Lung (tissue), 12 donors: ENCODE measurements around the gene PPAT. TPM values are rescaled to one million over a fixed set of nuclear protein-coding genes. Genes with fewer than 3 reads are reported as not detected.

Source experiments
- ATAC-seq: fragments of 200-7000 bp; cut with Tn5 transposase; one replicate; pipeline ENCODE4 v1.9.1; 2020; ENCODE audit warnings: moderate number of reproducible peaks; ENCODE audit not compliant: insufficient read depth, low FRiP score
- DNase-seq, 3 donors: peaks; one replicate each; pipeline ENCODE4 v3.0.0-alpha.2; 2013 to 2017
- H3K27ac ChIP-seq, 2 donors: one replicate each; pipeline ENCODE4 v1.5.1; 2013; ENCODE audit warnings: mild to moderate bottlenecking in 2 of 2, moderate library complexity in 2 of 2, control low read depth in 1 of 2, inconsistent platforms in 1 of 2, low read depth in 1 of 2, low read length in 1 of 2
- H3K27me3 ChIP-seq, 3 donors: one replicate each; pipeline ENCODE4 v1.5.1; 2013; ENCODE audit warnings: low read length in 2 of 3; ENCODE audit not compliant: control insufficient read depth in 3 of 3, insufficient read depth in 3 of 3
- H3K36me3 ChIP-seq, 4 donors: one replicate each; pipeline ENCODE4 v1.5.1; 2013; ENCODE audit warnings: low read length in 4 of 4, mild to moderate bottlenecking in 1 of 4, moderate library complexity in 1 of 4; ENCODE audit not compliant: control insufficient read depth in 4 of 4, insufficient read depth in 4 of 4
- H3K4me1 ChIP-seq, 5 donors: one replicate each; pipeline ENCODE4 v1.5.1; 2013; ENCODE audit warnings: low read length in 5 of 5, mild to moderate bottlenecking in 2 of 5, moderate library complexity in 1 of 5; ENCODE audit not compliant: control insufficient read depth in 5 of 5, insufficient read depth in 5 of 5
- H3K4me3 ChIP-seq: one replicate; pipeline ENCODE4 v1.5.1; 2013; ENCODE audit warnings: mild to moderate bottlenecking, control low read depth, moderate library complexity
- H3K9ac ChIP-seq, 2 donors: one replicate each; pipeline ENCODE4 v1.5.1; 2013; ENCODE audit warnings: low read length in 2 of 2, control low read depth in 1 of 2; ENCODE audit not compliant: insufficient read depth in 1 of 2
- H3K9me3 ChIP-seq, 4 donors: one replicate each; pipeline ENCODE4 v1.5.1; 2013; ENCODE audit warnings: low read length in 3 of 4, mild to moderate bottlenecking in 1 of 4, moderate library complexity in 1 of 4; ENCODE audit not compliant: control insufficient read depth in 4 of 4, insufficient read depth in 3 of 4
- WGBS, 2 donors: extraction: QIAGEN DNeasy Blood & Tissue Kit; methylation state at CpG; one replicate each; pipeline ENCODE4 v1.1.7; 2013; 5-methylcytosine and 5-hydroxymethylcytosine counted together
- polyA plus RNA-seq, 2 donors: library from polyadenylated mRNA; stranded (reverse); fragments of 200-250 nt; gene quantifications; one replicate each; pipeline ENCODE4 v1.2.1, GENCODE V29; 2013
- total RNA-seq, 2 donors: library from RNA; depleted of rRNA in 1 of 2; stranded (reverse); fragments of >200 nt in 1 of 2; gene quantifications; one replicate each; pipeline ENCODE4 v1.2.1, GENCODE V29; 2014 to 2021
- TF ChIP-seq, protein P1 (sequence below): IDR thresholded peaks from 2 replicates; pipeline ENCODE4 v1.5.1; 2012; ENCODE audit warnings: mild to moderate bottlenecking; ENCODE audit errors: control extremely low read depth, extremely low read depth
- donor health status: control.
- donor health status: control.
- donor health status: Bipolar disorder and iron deficiency.
- donor health status: healthy.
- donor health status: DM: yes; HTN: yes; CAD: no.

PPAT gene
- total and polyA plus RNA-seq, 4 donors = 2.0 to 10.7 (median 6.0) TPM

DNA sequence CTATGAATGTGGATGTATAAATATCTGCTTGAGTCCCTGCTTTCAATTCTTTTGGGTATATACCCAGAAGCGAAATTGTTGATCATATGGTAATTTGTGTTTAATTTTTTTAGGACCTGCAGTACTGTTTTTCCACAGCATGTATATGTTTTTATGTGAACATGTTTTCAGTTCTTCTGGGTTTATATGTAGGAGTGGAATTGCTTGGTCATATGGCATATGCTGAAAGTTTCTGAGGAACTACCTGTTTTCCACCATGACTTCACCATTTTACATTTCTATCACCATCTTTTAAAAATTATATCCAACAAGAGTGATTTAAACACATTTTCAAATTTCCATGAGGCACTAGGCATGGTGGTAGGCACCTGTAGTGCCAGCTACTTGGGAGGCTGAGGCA lies 8.2 kb downstream of the PPAT start:
- Histone ChIP-seq H3K9me3 (no peaks in the 10 kb centered on the region), H3K27me3 (no peaks in the 10 kb centered on the region), H3K4me3 (no peak overlapping the region), H3K27ac (no peak overlapping the region), H3K36me3 (no peaks in the 10 kb centered on the region), H3K9ac (no peak overlapping the region), H3K4me1 (no peaks in the 10 kb centered on the region)
- WGBS, 2 donors = 95 to 98% methylated on average over 1 of the region's 1 CpG
- TF ChIP-seq, protein P1, sequence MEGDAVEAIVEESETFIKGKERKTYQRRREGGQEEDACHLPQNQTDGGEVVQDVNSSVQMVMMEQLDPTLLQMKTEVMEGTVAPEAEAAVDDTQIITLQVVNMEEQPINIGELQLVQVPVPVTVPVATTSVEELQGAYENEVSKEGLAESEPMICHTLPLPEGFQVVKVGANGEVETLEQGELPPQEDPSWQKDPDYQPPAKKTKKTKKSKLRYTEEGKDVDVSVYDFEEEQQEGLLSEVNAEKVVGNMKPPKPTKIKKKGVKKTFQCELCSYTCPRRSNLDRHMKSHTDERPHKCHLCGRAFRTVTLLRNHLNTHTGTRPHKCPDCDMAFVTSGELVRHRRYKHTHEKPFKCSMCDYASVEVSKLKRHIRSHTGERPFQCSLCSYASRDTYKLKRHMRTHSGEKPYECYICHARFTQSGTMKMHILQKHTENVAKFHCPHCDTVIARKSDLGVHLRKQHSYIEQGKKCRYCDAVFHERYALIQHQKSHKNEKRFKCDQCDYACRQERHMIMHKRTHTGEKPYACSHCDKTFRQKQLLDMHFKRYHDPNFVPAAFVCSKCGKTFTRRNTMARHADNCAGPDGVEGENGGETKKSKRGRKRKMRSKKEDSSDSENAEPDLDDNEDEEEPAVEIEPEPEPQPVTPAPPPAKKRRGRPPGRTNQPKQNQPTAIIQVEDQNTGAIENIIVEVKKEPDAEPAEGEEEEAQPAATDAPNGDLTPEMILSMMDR = no peak
- DNase-seq (no peak), ATAC-seq (no peak)

DNA sequence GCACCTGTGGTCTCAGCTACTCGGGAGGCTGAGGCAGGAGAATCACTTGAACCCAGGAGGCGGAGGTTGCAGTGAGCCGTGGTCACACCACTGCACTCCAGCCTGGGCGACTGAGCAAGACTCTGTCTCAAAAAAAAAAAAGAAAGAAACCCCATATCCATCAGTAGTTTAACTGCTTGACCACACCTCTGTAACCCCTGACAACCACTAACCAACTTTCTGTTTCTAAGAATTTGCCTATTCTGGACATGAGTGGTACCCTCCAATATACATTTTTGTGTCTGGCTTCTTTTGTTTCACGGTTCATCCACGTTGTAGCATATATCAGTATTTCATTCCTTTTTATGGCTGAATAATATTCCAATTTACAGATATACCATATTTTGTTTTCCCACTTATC lies 9.1 kb downstream of the PPAT start:
- Histone ChIP-seq H3K27ac (no peak overlapping the region), H3K9me3 (no peaks in the 10 kb centered on the region), H3K4me3 (no peak overlapping the region), H3K27me3 (no peaks in the 10 kb centered on the region), H3K9ac (no peak overlapping the region), H3K36me3 (no peaks in the 10 kb centered on the region), H3K4me1 (no peaks in the 10 kb centered on the region)
- TF ChIP-seq, protein P1 = no peak
- 92 to 95% methylated on average over 6 of the region's 6 CpGs for WGBS, 2 donors
- no peak for ATAC-seq
- DNase-seq = no peak

DNA sequence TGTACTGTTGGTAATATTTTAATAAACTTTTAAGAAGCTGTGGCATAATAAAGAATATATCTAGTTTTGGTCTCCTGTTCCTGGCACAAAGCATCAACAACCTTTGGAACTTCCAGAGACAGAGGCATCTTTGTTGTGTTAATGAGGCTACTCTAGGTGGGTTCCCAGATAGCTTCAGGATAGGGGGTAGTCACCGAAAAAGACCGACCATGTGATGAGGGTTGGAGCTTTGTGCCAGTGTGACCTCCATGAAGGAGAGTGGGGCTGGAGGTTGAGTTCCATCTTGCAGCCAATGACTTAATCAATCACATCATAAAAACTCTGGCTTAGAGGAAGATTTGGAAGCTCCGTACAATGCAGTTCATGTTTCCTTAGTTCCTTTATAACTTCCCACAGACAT lies 9.9 kb downstream of the PPAT start:
- H3K9ac ChIP-seq = no peak overlapping the region
- ATAC-seq (no peak), DNase-seq (no peak)
- 96% methylated on average over 3 of the region's 3 CpGs for WGBS, 2 donors
- H3K9me3 ChIP-seq = no peaks in the 10 kb centered on the region
- no peak overlapping the region for H3K27ac ChIP-seq
- TF ChIP-seq, protein P1 = no peak
- H3K4me1 ChIP-seq = no peaks in the 10 kb centered on the region
- no peak overlapping the region for H3K4me3 ChIP-seq
- H3K27me3 ChIP-seq = no peaks in the 10 kb centered on the region
- no peaks in the 10 kb centered on the region for H3K36me3 ChIP-seq
